HEK293T (cell line): ENCODE measurements around the gene TSPAN18.

Source experiments
- CTCF ChIA-PET: fragments of 350-600 bp; formaldehyde crosslinking; extraction: SDS; loops from one replicate; lab custom pipeline; 2021; ENCODE audit warnings: antibody characterized with exemption, inconsistent platforms; lab: Yijun Ruan, JAX
- POLR2A ChIA-PET: fragments of 350-600 bp; formaldehyde crosslinking; extraction: SDS; loops from one replicate; lab custom pipeline; 2020; ENCODE audit warnings: antibody characterized with exemption, inconsistent platforms; lab: Yijun Ruan, JAX
- DNase-seq: peaks from one replicate; pipeline ENCODE4 v3.0.0; 2012; ENCODE audit warnings: mixed read lengths; ENCODE audit errors: extremely low spot score
- ARNT ChIP-seq: fragments of 450-650 bp; IDR thresholded peaks from 2 replicates; pipeline ENCODE4 v1.6.1; 2017; ENCODE audit warnings: mild to moderate bottlenecking
- BHLHE40 ChIP-seq: fragments of 450-650 bp; IDR thresholded peaks from 2 replicates; pipeline ENCODE4 v1.6.1; 2016; ENCODE audit warnings: mild to moderate bottlenecking, moderate library complexity, borderline replicate concordance
- CTBP1 ChIP-seq: fragments of 450-650 bp; IDR thresholded peaks from 2 replicates; pipeline ENCODE4 v1.6.1; 2016; ENCODE audit warnings: borderline replicate concordance
- ELF4 ChIP-seq: fragments of 450-650 bp; IDR thresholded peaks from 2 replicates; pipeline ENCODE4 v1.6.1; 2017; ENCODE audit warnings: antibody characterized with exemption
- FOXA1 ChIP-seq: fragments of 450-650 bp; IDR thresholded peaks from 2 replicates; pipeline ENCODE4 v1.6.1; 2016; ENCODE audit warnings: mild to moderate bottlenecking
- FOXK2 ChIP-seq: fragments of 450-650 bp; IDR thresholded peaks from 2 replicates; pipeline ENCODE4 v1.6.1; 2016; ENCODE audit warnings: mild to moderate bottlenecking
- FOXM1 ChIP-seq: fragments of 450-650 bp; IDR thresholded peaks from 2 replicates; pipeline ENCODE4 v1.6.1; 2017; ENCODE audit warnings: mild to moderate bottlenecking, borderline replicate concordance
- HDGF ChIP-seq: fragments of 450-650 bp; IDR thresholded peaks from 2 replicates; pipeline ENCODE4 v1.6.1; 2017; ENCODE audit warnings: antibody characterized with exemption, borderline replicate concordance
- L3MBTL2 ChIP-seq: fragments of 450-650 bp; conservative IDR thresholded peaks from 2 replicates; pipeline ENCODE4 v1.6.1; 2016; ENCODE audit warnings: mild to moderate bottlenecking
- LEF1 ChIP-seq: fragments of 450-650 bp; IDR thresholded peaks from 2 replicates; pipeline ENCODE4 v1.6.1; 2017; ENCODE audit warnings: mild to moderate bottlenecking, borderline replicate concordance
- NFRKB ChIP-seq: fragments of 450-650 bp; IDR thresholded peaks from 2 replicates; pipeline ENCODE4 v1.6.1; 2016; ENCODE audit warnings: mild to moderate bottlenecking, moderate library complexity
- SP1 ChIP-seq: fragments of 450-650 bp; IDR thresholded peaks from 2 replicates; pipeline ENCODE4 v1.6.1; 2017
- SUZ12 ChIP-seq: fragments of 450-650 bp; IDR thresholded peaks from 2 replicates; pipeline ENCODE4 v1.6.1; 2016; ENCODE audit warnings: mild to moderate bottlenecking
- TARDBP ChIP-seq: fragments of 450-650 bp; IDR thresholded peaks from 2 replicates; pipeline ENCODE4 v1.6.1; 2016
- ZNF384 ChIP-seq: fragments of 450-650 bp; IDR thresholded peaks from 2 replicates; pipeline ENCODE4 v1.6.1; 2016
- TF ChIP-seq, protein P1 (sequence below): fragments of 450-650 bp; IDR thresholded peaks from 2 replicates; pipeline ENCODE4 v1.6.1; 2016

TSPAN18 gene

GRCh38 chr11:44823868-44824267, 97.1 kb downstream of the TSPAN18 start:
- POLR2A ChIA-PET: no interaction called here
- no peak for TF ChIP-seq SUZ12
- TF ChIP-seq BHLHE40: no peak
- no peak for TF ChIP-seq SP1
- no peak for TF ChIP-seq HDGF
- no peak for TF ChIP-seq ARNT
- no peak for TF ChIP-seq TARDBP
- TF ChIP-seq, protein P1, sequence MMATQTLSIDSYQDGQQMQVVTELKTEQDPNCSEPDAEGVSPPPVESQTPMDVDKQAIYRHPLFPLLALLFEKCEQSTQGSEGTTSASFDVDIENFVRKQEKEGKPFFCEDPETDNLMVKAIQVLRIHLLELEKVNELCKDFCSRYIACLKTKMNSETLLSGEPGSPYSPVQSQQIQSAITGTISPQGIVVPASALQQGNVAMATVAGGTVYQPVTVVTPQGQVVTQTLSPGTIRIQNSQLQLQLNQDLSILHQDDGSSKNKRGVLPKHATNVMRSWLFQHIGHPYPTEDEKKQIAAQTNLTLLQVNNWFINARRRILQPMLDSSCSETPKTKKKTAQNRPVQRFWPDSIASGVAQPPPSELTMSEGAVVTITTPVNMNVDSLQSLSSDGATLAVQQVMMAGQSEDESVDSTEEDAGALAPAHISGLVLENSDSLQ: no peak
- no peak for TF ChIP-seq NFRKB
- TF ChIP-seq FOXA1: no peak
- TF ChIP-seq CTBP1: no peak
- no peak for TF ChIP-seq FOXK2
- TF ChIP-seq L3MBTL2: no peak
- TF ChIP-seq ZNF384: no peak
- no peak for TF ChIP-seq FOXM1
- TF ChIP-seq ELF4: no peak
- TF ChIP-seq LEF1: no peak
- CTCF ChIA-PET: no interaction called here
- DNase-seq: no peak

GRCh38 chr11:44824300-44824704, 97.5 kb downstream of the TSPAN18 start:
- DNase-seq: no peak
- TF ChIP-seq L3MBTL2: no peak
- TF ChIP-seq, protein P1: no peak
- no peak for TF ChIP-seq FOXK2
- no peak for TF ChIP-seq HDGF
- no peak for TF ChIP-seq CTBP1
- TF ChIP-seq ELF4: no peak
- no peak for TF ChIP-seq TARDBP
- no peak for TF ChIP-seq LEF1
- TF ChIP-seq ZNF384: no peak
- no peak for TF ChIP-seq BHLHE40
- TF ChIP-seq SUZ12: no peak
- CTCF ChIA-PET: no interaction called here
- POLR2A ChIA-PET: no interaction called here

DNA sequence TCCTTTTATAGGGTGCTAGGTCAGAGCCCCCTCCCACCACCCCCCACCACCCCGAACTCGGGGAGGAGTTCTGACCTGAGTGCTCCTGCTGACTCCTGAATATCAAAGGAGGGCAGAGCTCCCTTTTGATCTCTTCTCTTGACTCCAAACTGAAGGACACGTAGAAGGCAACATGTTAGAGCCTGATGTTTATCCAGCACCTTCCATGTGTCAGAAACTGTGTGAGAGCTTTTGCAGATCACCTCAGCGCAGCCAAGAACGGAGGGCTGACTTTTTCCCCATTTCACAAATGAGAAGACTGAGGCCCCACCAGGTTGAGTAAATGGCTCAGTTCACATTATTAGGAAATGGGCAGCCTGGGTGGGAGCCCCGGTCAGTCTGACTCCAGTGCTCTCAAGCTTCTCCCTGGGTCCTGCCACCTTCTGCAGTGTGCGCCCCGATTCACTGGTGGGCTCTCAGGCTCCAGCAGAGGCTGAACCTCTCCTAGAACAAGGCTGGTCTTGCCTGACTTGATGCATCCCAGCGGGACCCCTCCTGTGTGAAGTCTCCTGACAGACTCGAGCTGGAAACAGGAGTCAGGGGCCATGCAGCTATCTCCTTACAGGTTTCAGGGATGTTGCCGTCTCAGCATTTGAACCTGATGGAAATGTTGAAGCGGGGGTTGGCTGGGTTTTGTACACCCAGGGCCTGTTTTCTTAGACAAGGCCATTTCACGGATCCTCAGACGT, 98.5 kb downstream of the TSPAN18 start:
- POLR2A ChIA-PET: no interaction called here
- TF ChIP-seq, protein P1: no peak
- TF ChIP-seq BHLHE40 (no peak), CTBP1 (no peak), TARDBP (no peak), LEF1 (no peak), SUZ12 (no peak), L3MBTL2 (no peak), ZNF384 (no peak), SP1 (no peak), HDGF (no peak), FOXM1 (no peak), ELF4 (no peak), FOXK2 (no peak), ARNT (no peak)
- no peak for DNase-seq
- CTCF ChIA-PET: no interaction called here

DNA sequence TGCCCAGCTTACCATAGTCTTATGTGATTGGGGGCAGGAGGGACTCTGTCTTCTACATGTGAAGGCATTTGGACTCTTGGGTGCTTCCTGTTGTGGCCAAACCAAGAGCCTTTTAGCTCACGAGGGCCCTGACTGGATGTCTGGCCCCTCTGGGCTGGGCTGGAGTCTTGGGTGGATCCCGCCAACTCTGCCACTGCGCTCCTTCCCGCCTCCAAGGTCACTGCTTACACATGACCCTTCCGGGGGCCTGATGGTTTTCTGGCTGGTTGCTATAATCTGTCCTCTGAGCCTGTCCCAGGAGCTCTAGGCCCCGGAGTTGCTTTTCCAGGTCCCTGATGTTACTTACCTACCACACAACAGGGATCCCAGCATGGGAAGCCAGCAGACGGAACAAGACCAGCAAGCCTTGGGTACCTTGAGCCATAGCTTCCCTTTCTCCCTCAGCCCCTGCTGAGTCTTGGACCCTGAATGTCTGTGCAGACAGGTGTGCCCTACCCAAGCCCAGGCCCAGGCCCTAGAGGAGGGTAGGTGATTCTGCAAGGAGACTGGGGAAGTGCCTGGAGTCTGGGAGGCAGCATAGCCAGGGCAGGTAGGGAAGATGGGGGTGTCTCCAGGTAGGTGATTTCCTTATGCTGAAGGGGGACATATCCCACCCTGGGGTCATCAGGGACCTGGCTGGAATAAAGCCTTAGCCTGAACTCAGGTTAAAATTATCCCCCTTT, 100.3 kb downstream of the TSPAN18 start:
- TF ChIP-seq L3MBTL2 (no peak), FOXM1 (no peak), FOXK2 (no peak), NFRKB (no peak), TARDBP (no peak), BHLHE40 (no peak), CTBP1 (no peak), FOXA1 (no peak), SUZ12 (no peak)
- DNase-seq: no peak
- ChIA-PET CTCF (interaction anchor here (0.6 kb wide), 1 partner anchor 253 kb away, joined by 3 read pairs; no protein-coding TSS in a partner anchor), POLR2A (no interaction called here)

DNA sequence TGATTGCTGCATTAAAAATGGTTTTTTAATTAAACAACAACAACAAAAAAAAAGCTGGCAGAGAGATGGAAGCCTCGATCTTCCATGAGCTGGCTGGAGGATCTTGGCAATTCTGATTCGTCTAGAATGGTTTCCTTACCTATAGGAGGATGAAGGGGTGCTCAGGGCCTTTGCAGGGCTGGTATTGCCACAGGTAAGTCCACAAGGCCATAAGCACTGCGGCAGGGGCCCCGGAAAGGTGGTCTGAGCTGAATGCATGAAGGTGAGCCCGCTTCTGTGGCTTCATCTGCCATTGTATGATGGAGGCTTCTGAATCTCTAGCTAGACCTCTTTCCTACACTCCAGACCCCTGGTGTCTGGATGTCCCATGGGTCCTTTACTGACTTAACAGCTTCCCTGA, 101.5 kb downstream of the TSPAN18 start:
- TF ChIP-seq, protein P1: no peak
- TF ChIP-seq ELF4 (no peak), SUZ12 (no peak), BHLHE40 (no peak), ZNF384 (no peak), SP1 (no peak), NFRKB (no peak), FOXA1 (no peak), L3MBTL2 (no peak), TARDBP (no peak), ARNT (no peak), FOXK2 (no peak), HDGF (no peak), LEF1 (no peak), FOXM1 (no peak)
- ChIA-PET POLR2A (no interaction called here), CTCF (no interaction called here)
- no peak for DNase-seq
